ENCODE data around the gene PRUNE2.

- TF ChIP-seq, protein P1, sequence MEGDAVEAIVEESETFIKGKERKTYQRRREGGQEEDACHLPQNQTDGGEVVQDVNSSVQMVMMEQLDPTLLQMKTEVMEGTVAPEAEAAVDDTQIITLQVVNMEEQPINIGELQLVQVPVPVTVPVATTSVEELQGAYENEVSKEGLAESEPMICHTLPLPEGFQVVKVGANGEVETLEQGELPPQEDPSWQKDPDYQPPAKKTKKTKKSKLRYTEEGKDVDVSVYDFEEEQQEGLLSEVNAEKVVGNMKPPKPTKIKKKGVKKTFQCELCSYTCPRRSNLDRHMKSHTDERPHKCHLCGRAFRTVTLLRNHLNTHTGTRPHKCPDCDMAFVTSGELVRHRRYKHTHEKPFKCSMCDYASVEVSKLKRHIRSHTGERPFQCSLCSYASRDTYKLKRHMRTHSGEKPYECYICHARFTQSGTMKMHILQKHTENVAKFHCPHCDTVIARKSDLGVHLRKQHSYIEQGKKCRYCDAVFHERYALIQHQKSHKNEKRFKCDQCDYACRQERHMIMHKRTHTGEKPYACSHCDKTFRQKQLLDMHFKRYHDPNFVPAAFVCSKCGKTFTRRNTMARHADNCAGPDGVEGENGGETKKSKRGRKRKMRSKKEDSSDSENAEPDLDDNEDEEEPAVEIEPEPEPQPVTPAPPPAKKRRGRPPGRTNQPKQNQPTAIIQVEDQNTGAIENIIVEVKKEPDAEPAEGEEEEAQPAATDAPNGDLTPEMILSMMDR (IDR thresholded peaks at IDR 0.05) = no peak
- TF ChIP-seq EP300 (IDR thresholded peaks at IDR 0.05) (no peak), POLR2A (IDR thresholded peaks at IDR 0.05) (no peak)
Measured at GRCh38 chr9:76701441-76702039, 204.4 kb downstream of the PRUNE2 start.
